Measurements from ENCODE around the gene TRIM15.

The TRIM15 gene

GRCh38 chr6:30149858-30150550 lies 13.3 kb upstream of the TRIM15 start:
- Histone ChIP-seq H3K9ac (ENCODE audit: low read length) (no peak overlapping the region), H3K18ac (ENCODE audit: low read length) (no peak overlapping the region), H3K27ac (ENCODE audit: low read depth, low read length) (no peak overlapping the region), H3K56ac (ENCODE audit: low read length) (no peak overlapping the region), H3K4me1 (ENCODE audit: control insufficient read depth, low read depth, low read length) (no peaks in the 10 kb centered on the region), H4K8ac (ENCODE audit: low read depth, low read length) (no peak overlapping the region), H3K36me3 (ENCODE audit: control insufficient read depth, insufficient read depth, low read length) (no peaks in the 10 kb centered on the region), H3K23ac (ENCODE audit: low read length) (no peak overlapping the region), H3K4ac (ENCODE audit: low read depth, low read length) (no peak overlapping the region), H2BK15ac (replicated peaks; ENCODE audit: low read depth) (no peak overlapping the region), H2BK120ac (ENCODE audit: low read depth, low read length) (no peak overlapping the region), H4K5ac (ENCODE audit: low read length) (no peak overlapping the region), H2AK5ac (ENCODE audit: low read length) (no peak overlapping the region), H2BK5ac (ENCODE audit: low read length) (no peak overlapping the region), H3K79me2 (ENCODE audit: control insufficient read depth, insufficient read depth, low read length) (no peaks in the 10 kb centered on the region), H3K27me3 (ENCODE audit: insufficient read depth, low read length, poor library complexity) (no peaks in the 10 kb centered on the region), H3K79me1 (ENCODE audit: low read length) (no peaks in the 10 kb centered on the region), H3K4me3 (ENCODE audit: low read length) (no peak overlapping the region), H3K4me2 (ENCODE audit: low read length) (no peak overlapping the region)
- WGBS (ENCODE audit: extremely low coverage, insufficient coverage, low lambda C conversion rate) = no CpG with 5 or more reads among the region's 7 CpGs
- DNase-seq = no peak

- Histone ChIP-seq H2BK15ac (replicated peaks; ENCODE audit: low read depth) (no peak overlapping the region), H3K4ac (ENCODE audit: low read depth, low read length) (no peak overlapping the region), H4K8ac (ENCODE audit: low read depth, low read length) (no peak overlapping the region), H3K9ac (ENCODE audit: low read length) (no peak overlapping the region), H3K4me3 (ENCODE audit: low read length) (no peak overlapping the region), H3K27ac (ENCODE audit: low read depth, low read length) (no peak overlapping the region), H4K5ac (ENCODE audit: low read length) (no peak overlapping the region), H2BK120ac (ENCODE audit: low read depth, low read length) (no peak overlapping the region), H2BK5ac (ENCODE audit: low read length) (no peak overlapping the region), H3K79me1 (ENCODE audit: low read length) (no peaks in the 10 kb centered on the region), H3K4me1 (ENCODE audit: control insufficient read depth, low read depth, low read length) (no peaks in the 10 kb centered on the region), H3K79me2 (ENCODE audit: control insufficient read depth, insufficient read depth, low read length) (no peaks in the 10 kb centered on the region), H3K4me2 (ENCODE audit: low read length) (no peak overlapping the region), H3K36me3 (ENCODE audit: control insufficient read depth, insufficient read depth, low read length) (no peaks in the 10 kb centered on the region), H3K56ac (ENCODE audit: low read length) (no peak overlapping the region), H3K23ac (ENCODE audit: low read length) (no peak overlapping the region), H3K27me3 (ENCODE audit: insufficient read depth, low read length, poor library complexity) (no peaks in the 10 kb centered on the region), H3K18ac (ENCODE audit: low read length) (no peak overlapping the region), H2AK5ac (ENCODE audit: low read length) (no peak overlapping the region)
- WGBS (ENCODE audit: extremely low coverage, insufficient coverage, low lambda C conversion rate) = no CpG with 5 or more reads among the region's 10 CpGs
- DNase-seq = no peak
These were observed 12.5 kb upstream of the TRIM15 start for GRCh38 chr6:30150671-30151395.

- Histone ChIP-seq H3K23ac (ENCODE audit: low read length) (no peak overlapping the region), H2AK5ac (ENCODE audit: low read length) (no peak overlapping the region), H4K8ac (ENCODE audit: low read depth, low read length) (no peak overlapping the region), H2BK5ac (ENCODE audit: low read length) (no peak overlapping the region), H3K4me3 (ENCODE audit: low read length) (no peak overlapping the region), H3K9ac (ENCODE audit: low read length) (no peak overlapping the region), H3K4ac (ENCODE audit: low read depth, low read length) (no peak overlapping the region), H2BK120ac (ENCODE audit: low read depth, low read length) (no peak overlapping the region), H3K79me1 (ENCODE audit: low read length) (no peaks in the 10 kb centered on the region), H3K27me3 (ENCODE audit: insufficient read depth, low read length, poor library complexity) (no peaks in the 10 kb centered on the region), H3K36me3 (ENCODE audit: control insufficient read depth, insufficient read depth, low read length) (no peaks in the 10 kb centered on the region), H3K18ac (ENCODE audit: low read length) (no peak overlapping the region), H2BK15ac (replicated peaks; ENCODE audit: low read depth) (no peak overlapping the region), H3K27ac (ENCODE audit: low read depth, low read length) (no peak overlapping the region), H3K4me1 (ENCODE audit: control insufficient read depth, low read depth, low read length) (no peaks in the 10 kb centered on the region), H3K4me2 (ENCODE audit: low read length) (no peak overlapping the region), H3K56ac (ENCODE audit: low read length) (no peak overlapping the region), H4K5ac (ENCODE audit: low read length) (no peak overlapping the region), H3K79me2 (ENCODE audit: control insufficient read depth, insufficient read depth, low read length) (no peaks in the 10 kb centered on the region)
- WGBS (ENCODE audit: extremely low coverage, insufficient coverage, low lambda C conversion rate) = no CpG with 5 or more reads among the region's 3 CpGs
- no peak for DNase-seq
These were observed 11.8 kb upstream of the TRIM15 start for GRCh38 chr6:30151580-30151979.

GRCh38 chr6:30152016-30152673 lies 11.2 kb upstream of the TRIM15 start:
- no peak overlapping the region for H3K56ac ChIP-seq (ENCODE audit: low read length)
- H3K4me3 ChIP-seq (ENCODE audit: low read length) = no peak overlapping the region
- no peaks in the 10 kb centered on the region for H3K27me3 ChIP-seq (ENCODE audit: insufficient read depth, low read length, poor library complexity)
- no peaks in the 10 kb centered on the region for H3K79me1 ChIP-seq (ENCODE audit: low read length)
- no peak overlapping the region for H2BK5ac ChIP-seq (ENCODE audit: low read length)
- no CpG with 5 or more reads among the region's 4 CpGs for WGBS (ENCODE audit: extremely low coverage, insufficient coverage, low lambda C conversion rate)
- no peak overlapping the region for H3K4me2 ChIP-seq (ENCODE audit: low read length)
- no peaks in the 10 kb centered on the region for H3K36me3 ChIP-seq (ENCODE audit: control insufficient read depth, insufficient read depth, low read length)
- H3K18ac ChIP-seq (ENCODE audit: low read length) = no peak overlapping the region
- no peak overlapping the region for H3K27ac ChIP-seq (ENCODE audit: low read depth, low read length)
- no peak overlapping the region for H3K23ac ChIP-seq (ENCODE audit: low read length)
- H2BK120ac ChIP-seq (ENCODE audit: low read depth, low read length) = no peak overlapping the region
- no peaks in the 10 kb centered on the region for H3K79me2 ChIP-seq (ENCODE audit: control insufficient read depth, insufficient read depth, low read length)
- no peak overlapping the region for H3K4ac ChIP-seq (ENCODE audit: low read depth, low read length)
- no peak overlapping the region for H3K9ac ChIP-seq (ENCODE audit: low read length)
- H4K5ac ChIP-seq (ENCODE audit: low read length) = no peak overlapping the region
- H4K8ac ChIP-seq (ENCODE audit: low read depth, low read length) = no peak overlapping the region
- no peak overlapping the region for H2BK15ac ChIP-seq (replicated peaks; ENCODE audit: low read depth)
- no peaks in the 10 kb centered on the region for H3K4me1 ChIP-seq (ENCODE audit: control insufficient read depth, low read depth, low read length)
- DNase-seq = no peak
- H2AK5ac ChIP-seq (ENCODE audit: low read length) = no peak overlapping the region

GRCh38 chr6:30152910-30153610 lies 10.3 kb upstream of the TRIM15 start:
- no peak overlapping the region for H4K5ac ChIP-seq (ENCODE audit: low read length)
- H3K4me3 ChIP-seq (ENCODE audit: low read length) = no peak overlapping the region
- DNase-seq = no peak
- no CpG with 5 or more reads among the region's 3 CpGs for WGBS (ENCODE audit: extremely low coverage, insufficient coverage, low lambda C conversion rate)
- no peak overlapping the region for H3K23ac ChIP-seq (ENCODE audit: low read length)
- H3K56ac ChIP-seq (ENCODE audit: low read length) = no peak overlapping the region
- no peak overlapping the region for H3K27ac ChIP-seq (ENCODE audit: low read depth, low read length)
- H3K27me3 ChIP-seq (ENCODE audit: insufficient read depth, low read length, poor library complexity) = no peaks in the 10 kb centered on the region
- no peak overlapping the region for H3K4ac ChIP-seq (ENCODE audit: low read depth, low read length)
- no peak overlapping the region for H3K4me2 ChIP-seq (ENCODE audit: low read length)
- no peaks in the 10 kb centered on the region for H3K79me2 ChIP-seq (ENCODE audit: control insufficient read depth, insufficient read depth, low read length)
- H3K36me3 ChIP-seq (ENCODE audit: control insufficient read depth, insufficient read depth, low read length) = no peaks in the 10 kb centered on the region
- no peaks in the 10 kb centered on the region for H3K4me1 ChIP-seq (ENCODE audit: control insufficient read depth, low read depth, low read length)
- H2BK120ac ChIP-seq (ENCODE audit: low read depth, low read length) = no peak overlapping the region
- no peak overlapping the region for H4K8ac ChIP-seq (ENCODE audit: low read depth, low read length)
- no peak overlapping the region for H3K9ac ChIP-seq (ENCODE audit: low read length)
- H2BK5ac ChIP-seq (ENCODE audit: low read length) = no peak overlapping the region
- H3K79me1 ChIP-seq (ENCODE audit: low read length) = no peaks in the 10 kb centered on the region
- no peak overlapping the region for H2AK5ac ChIP-seq (ENCODE audit: low read length)
- H2BK15ac ChIP-seq (replicated peaks; ENCODE audit: low read depth) = no peak overlapping the region
- no peak overlapping the region for H3K18ac ChIP-seq (ENCODE audit: low read length)

All from mesendoderm (in vitro differentiated cells).